Measurements from ENCODE around the gene ZNF366. TPM values are rescaled to one million over a fixed set of nuclear protein-coding genes. Genes with fewer than 3 reads are reported as not detected.
"Not testable (repeated sequence)": the region's sequence is repeated elsewhere in the genome, so short reads cannot be mapped to it uniquely, and the experiment has no call there.

Gene ZNF366
- total RNA-seq, 1 experiment from 2014 or later, result 0.17 TPM

GRCh38 chr5:72407541-72407940, 99.7 kb downstream of the ZNF366 start:
- Histone ChIP-seq H3K36me3 (ENCODE audit: low read depth) (no peaks in the 10 kb centered on the region), H3F3A (ENCODE audit: insufficient read depth, low read depth) (peaks cover 5% of the 10 kb centered on the region; the same call in 1 of the 2 replicates), H3K4me2 (no peak overlapping the region), H3K79me2 (ENCODE audit: low read depth) (no peaks in the 10 kb centered on the region), H3K27ac (no peak overlapping the region), H4K20me1 (ENCODE audit: insufficient read depth) (no peaks in the 10 kb centered on the region), H3K9me2 (ENCODE audit: insufficient read depth) (no peaks in the 10 kb centered on the region), H3K4me1 (replicated peaks; ENCODE audit: insufficient read depth) (peaks cover 14% of the 10 kb centered on the region), H3K9me3 (ENCODE audit: insufficient read depth, low read depth) (no peaks in the 10 kb centered on the region; the same call in 1 of the 2 replicates), H3K27me3 (ENCODE audit: insufficient read depth, low read depth) (no peaks in the 10 kb centered on the region), H3K4me3 (no peak overlapping the region), H2AFZ (no peak overlapping the region; the same call in 1 of the 2 replicates)
- ChIA-PET CTCF (no interaction called here), POLR2A (ENCODE audit: unreplicated experiment) (no interaction called here)
- no peak for TF ChIP-seq EZH2 (IDR thresholded peaks at IDR 0.05; ENCODE audit: low read depth)
- TF ChIP-seq CTCF (conservative IDR thresholded peaks at IDR 0.05), result no peak
- intact Hi-C loops (cut with micrococcal nuclease; ENCODE audit: unreplicated experiment), result no loop called here
- BruUV-seq (replicated peaks), result no TSS peak
- no peak for DNase-seq

DNA sequence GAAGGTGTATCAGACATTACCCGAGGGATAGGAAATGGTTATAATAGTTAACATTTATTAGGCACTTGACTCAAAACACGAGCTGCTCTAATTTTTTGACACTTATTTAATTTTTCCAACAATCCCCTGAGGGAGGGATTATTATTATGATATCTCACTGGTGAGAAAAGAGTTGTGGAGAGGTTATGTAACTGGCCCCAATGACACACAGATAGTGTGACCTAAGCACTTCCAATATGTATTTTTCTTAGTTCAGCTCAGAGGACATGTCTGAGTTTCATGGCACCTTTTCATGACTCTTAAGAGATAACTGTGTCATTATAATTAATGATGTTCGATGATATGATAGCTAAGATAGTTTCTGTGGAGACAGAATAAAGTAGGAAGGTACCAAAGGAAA, 100.1 kb downstream of the ZNF366 start:
- Histone ChIP-seq H3K27ac (no peak overlapping the region), H4K20me1 (ENCODE audit: insufficient read depth) (no peaks in the 10 kb centered on the region), H3K4me3 (no peak overlapping the region), H3K9me3 (ENCODE audit: insufficient read depth, low read depth) (peaks cover 3% of the 10 kb centered on the region; the same call in 1 of the 2 replicates), H3K27me3 (ENCODE audit: insufficient read depth, low read depth) (no peaks in the 10 kb centered on the region), H3F3A (ENCODE audit: insufficient read depth, low read depth) (peaks cover 5% of the 10 kb centered on the region; the same call in 1 of the 2 replicates), H3K79me2 (ENCODE audit: low read depth) (no peaks in the 10 kb centered on the region), H3K9me2 (ENCODE audit: insufficient read depth) (no peaks in the 10 kb centered on the region), H3K4me1 (replicated peaks; ENCODE audit: insufficient read depth) (peaks cover 19% of the 10 kb centered on the region), H2AFZ (no peak overlapping the region; the same call in 1 of the 2 replicates), H3K4me2 (no peak overlapping the region), H3K36me3 (ENCODE audit: low read depth) (no peaks in the 10 kb centered on the region)
- no peak for DNase-seq
- BruUV-seq (replicated peaks), result no TSS peak
- CTCF ChIA-PET, result no interaction called here
- no peak for TF ChIP-seq EZH2 (IDR thresholded peaks at IDR 0.05; ENCODE audit: low read depth)
- intact Hi-C loops (cut with micrococcal nuclease; ENCODE audit: unreplicated experiment), result no loop called here
- POLR2A ChIA-PET (ENCODE audit: unreplicated experiment), result no interaction called here

DNA sequence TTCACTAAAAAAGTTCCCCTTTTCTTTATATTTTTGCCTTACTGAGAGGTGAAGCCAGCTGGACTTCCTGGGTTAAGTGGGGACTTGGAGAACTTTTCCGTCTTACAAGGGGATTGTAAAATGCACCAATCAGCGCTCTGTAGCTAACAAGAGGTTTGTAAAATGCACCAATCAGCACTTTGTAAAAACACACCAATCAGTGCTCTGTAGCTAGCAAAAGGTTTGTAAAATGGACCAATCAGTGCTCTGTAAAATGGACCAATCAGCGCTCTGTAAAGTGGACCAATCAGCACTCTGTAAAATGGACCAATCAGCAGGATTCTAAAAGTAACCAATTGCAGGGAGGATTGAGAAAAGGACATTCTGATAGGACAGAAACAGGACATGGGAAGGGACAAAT, 102.4 kb downstream of the ZNF366 start:
- H3K4me2 ChIP-seq, result not testable (repeated sequence)

GRCh38 chr5:72402959-72403628, 104.1 kb downstream of the ZNF366 start:
- no peaks in the 10 kb centered on the region for H3K9me2 ChIP-seq (ENCODE audit: insufficient read depth)
- H2AFZ ChIP-seq, result no peak overlapping the region
- POLR2A ChIA-PET (ENCODE audit: unreplicated experiment), result interaction anchor here (0.7 kb wide), 1 partner anchor 250 kb away, joined by 3 read pairs; no protein-coding TSS in a partner anchor
- H4K20me1 ChIP-seq (ENCODE audit: insufficient read depth), result no peaks in the 10 kb centered on the region
- intact Hi-C loops (cut with micrococcal nuclease; ENCODE audit: unreplicated experiment), result no loop called here
- peaks cover 26% of the 10 kb centered on the region for H3K9me3 ChIP-seq (ENCODE audit: insufficient read depth, low read depth)
- no peak for DNase-seq
- H3K36me3 ChIP-seq (ENCODE audit: low read depth), result no peaks in the 10 kb centered on the region
- H3K4me3 ChIP-seq, result no peak overlapping the region
- no peak overlapping the region for H3K4me2 ChIP-seq
- no TSS peak for BruUV-seq (replicated peaks)
- H3K4me1 ChIP-seq (replicated peaks; ENCODE audit: insufficient read depth), result peaks cover 22% of the 10 kb centered on the region
- peak overlapping the region; percentile 64 for H3K27ac ChIP-seq
- H3K27me3 ChIP-seq (ENCODE audit: insufficient read depth, low read depth), result no peaks in the 10 kb centered on the region
- H3K79me2 ChIP-seq (ENCODE audit: low read depth), result no peaks in the 10 kb centered on the region
- CTCF ChIA-PET, result interaction anchor here (0.6 kb wide), 1 partner anchor 24 kb away, joined by 3 read pairs; no protein-coding TSS in a partner anchor
- H3F3A ChIP-seq (ENCODE audit: insufficient read depth, low read depth), result peaks cover 5% of the 10 kb centered on the region; the same call in 1 of the 2 replicates
- TF ChIP-seq EZH2 (IDR thresholded peaks at IDR 0.05; ENCODE audit: low read depth) (no peak), CTCF (conservative IDR thresholded peaks at IDR 0.05) (peak; percentile 38; the same call in 1 of the 2 replicates)

More for the DNA sequence above, 102.4 kb downstream of the ZNF366 start:
- H3K4me3 ChIP-seq; H3K36me3 ChIP-seq (ENCODE audit: low read depth); H4K20me1 ChIP-seq (ENCODE audit: insufficient read depth); DNase-seq; H3K27ac ChIP-seq; POLR2A ChIA-PET (ENCODE audit: unreplicated experiment); H3K79me2 ChIP-seq (ENCODE audit: low read depth); H2AFZ ChIP-seq; H3K9me2 ChIP-seq (ENCODE audit: insufficient read depth); intact Hi-C loops (cut with micrococcal nuclease; ENCODE audit: unreplicated experiment); BruUV-seq (replicated peaks); CTCF ChIA-PET; H3K27me3 ChIP-seq (ENCODE audit: insufficient read depth, low read depth); H3F3A ChIP-seq (ENCODE audit: insufficient read depth, low read depth): not testable (repeated sequence)
- H3K4me1 ChIP-seq (replicated peaks; ENCODE audit: insufficient read depth), result peaks cover 13% of the 10 kb centered on the region; the same call in 1 of the 2 replicates
- peaks cover 21% of the 10 kb centered on the region for H3K9me3 ChIP-seq (ENCODE audit: insufficient read depth, low read depth)
